Heart right ventricle (tissue), 16 donors: ENCODE data around the gene ZBTB2. TPM values are rescaled to one million over a fixed set of nuclear protein-coding genes. Genes with fewer than 3 reads are reported as not detected.
A peak's percentile ranks its signal among the peaks of the same experiment; 100 is the strongest.

Experiments used
- ATAC-seq, 8 donors: fragments of 200-7000 bp; cut with Tn5 transposase; one replicate each; pipeline ENCODE4 v1.9.1; 2020; ENCODE audit warnings: mild to moderate bottlenecking in 8 of 8, moderate library complexity in 8 of 8, moderate number of reproducible peaks in 1 of 8
- DNase-seq, 2 donors: peaks; one replicate each; pipeline ENCODE4 v3.0.0-alpha.2; 2020
- H3K27ac ChIP-seq, 10 donors: fragments of 200-600 bp; sonication (generic) in 2 of 10; one replicate each; pipeline versions ENCODE4 v1.5.0 to v1.8.0; 2020 to 2022; ENCODE audit warnings: mild to moderate bottlenecking in 3 of 10
- H3K27me3 ChIP-seq, 7 donors: fragments of 200-600 bp; one replicate each; pipeline ENCODE4 v1.8.0; 2021 to 2022; ENCODE audit warnings: mild to moderate bottlenecking in 2 of 7
- H3K36me3 ChIP-seq, 9 donors: fragments of 200-600 bp; sonication (generic) in 1 of 9; one replicate each; pipeline versions ENCODE4 v1.5.0 to v1.8.0; 2020 to 2022; ENCODE audit warnings: mild to moderate bottlenecking in 2 of 9
- H3K4me1 ChIP-seq, 9 donors: fragments of 200-600 bp; sonication (generic) in 1 of 9; one replicate each; pipeline versions ENCODE4 v1.5.0 to v1.8.0; 2020 to 2022; ENCODE audit warnings: mild to moderate bottlenecking in 4 of 9
- H3K4me3 ChIP-seq, 10 donors: fragments of 200-600 bp; sonication (generic) in 2 of 10; one replicate each; pipeline versions ENCODE4 v1.5.0 to v1.8.0; 2020 to 2022; ENCODE audit warnings: mild to moderate bottlenecking in 7 of 10, moderate library complexity in 2 of 10
- H3K9me3 ChIP-seq, 11 donors: fragments of 200-600 bp in 10 of 11; sonication (generic) in 2 of 11; one replicate each; pipeline versions ENCODE4 v1.5.0 to v1.8.0; 2013 to 2022; ENCODE audit warnings: mild to moderate bottlenecking in 2 of 11, control low read depth in 1 of 11, moderate library complexity in 1 of 11
- WGBS, 2 donors: extraction: QIAGEN DNeasy Blood & Tissue Kit; methylation state at CpG; one replicate each; pipeline ENCODE4 v1.1.7; 2013; ENCODE audit warnings: inconsistent platforms in 1 of 2; 5-methylcytosine and 5-hydroxymethylcytosine counted together
- intact Hi-C, 10 donors: fragments of 100-400 bp; cut with DNase I; formaldehyde crosslinking; loops; one replicate each; pipeline versions ENCODE4 v1.11.1 to v1.14.2; 2022
- polyA plus RNA-seq, 2 donors: library from polyadenylated mRNA; stranded (reverse); fragments of 200-250 nt; gene quantifications; one replicate each; pipeline ENCODE4 v1.2.3, GENCODE V29; 2013
- total RNA-seq, 10 donors: library from RNA; stranded (reverse); fragmentation: NEBNext Ultra II Directional in 3 of 10; extraction: Animal tissue kit (Norgen Biotek cat#: 25700) in 3 of 10; gene quantifications; one replicate each; pipeline versions ENCODE4 v1.2.1 to v1.2.4, GENCODE V29; 2021 to 2023
- TF ChIP-seq, protein P1 (sequence below), 9 donors: fragments of 200-600 bp; sonication (generic) in 2 of 9; IDR thresholded peaks; one replicate each; pipeline versions ENCODE4 v1.5.0 to v1.8.0; 2021 to 2022; ENCODE audit warnings: antibody characterized with exemption in 9 of 9, mild to moderate bottlenecking in 5 of 9, moderate library complexity in 1 of 9
- donor health status: Arrhythmogenic right ventricular cardiomyopathy.
- donor health status: ischemic (EF 13 %, LVEDD 7.1; RV severe dilation, severe dysfunction).
- donor health status: healthy with polysubstance abuse.
- donor health status: DM: no; HTN: yes; CAD: no.
- donor health status: DM: no; HTN: no; CAD: no.
- donor health status: ischemic (EF 25% LVEDD 6.9; RV normal size, moderate dysfunction).
- donor health status: ischemic (EF 25% LVEDD 5.7; RV mildly dilated, moderate dysfunction).
- donor health status: healthy.
- donor health status: DM: yes; HTN: yes; CAD: no.
- donor health status: Ischemic cardiomyopathy.
- donor health status: ischemic (EF 35%, LVEDD 5.7; RV mildly dilated, moderate dysfunction).
- donor health status: nonischemic (EF 11% LVEDD 7.7; RV severe dilation, severe dysfunction).
- donor health status: DM: yes; HTN: yes; CAD: no.
- donor health status: PGD.
- donor health status: ischemic (EF 29% LVEDD 5.4; RV normal size, mild dysfunction).
- donor health status: nonischemic (EF 23%, LVEDD 6.1; RV moderate dilation, normal function).

Gene ZBTB2
- total and polyA plus RNA-seq, 12 donors, result 3.4 to 8.3 (median 4.9) TPM

GRCh38 chr6:151412909-151413308, 21.6 kb upstream of the ZBTB2 start:
- no peaks in the 10 kb centered on the region for H3K27me3 ChIP-seq
- no peak overlapping the region for H3K27ac ChIP-seq
- H3K4me1 ChIP-seq, result no peaks in the 10 kb centered on the region
- H3K4me3 ChIP-seq, result no peak overlapping the region
- TF ChIP-seq, protein P1, sequence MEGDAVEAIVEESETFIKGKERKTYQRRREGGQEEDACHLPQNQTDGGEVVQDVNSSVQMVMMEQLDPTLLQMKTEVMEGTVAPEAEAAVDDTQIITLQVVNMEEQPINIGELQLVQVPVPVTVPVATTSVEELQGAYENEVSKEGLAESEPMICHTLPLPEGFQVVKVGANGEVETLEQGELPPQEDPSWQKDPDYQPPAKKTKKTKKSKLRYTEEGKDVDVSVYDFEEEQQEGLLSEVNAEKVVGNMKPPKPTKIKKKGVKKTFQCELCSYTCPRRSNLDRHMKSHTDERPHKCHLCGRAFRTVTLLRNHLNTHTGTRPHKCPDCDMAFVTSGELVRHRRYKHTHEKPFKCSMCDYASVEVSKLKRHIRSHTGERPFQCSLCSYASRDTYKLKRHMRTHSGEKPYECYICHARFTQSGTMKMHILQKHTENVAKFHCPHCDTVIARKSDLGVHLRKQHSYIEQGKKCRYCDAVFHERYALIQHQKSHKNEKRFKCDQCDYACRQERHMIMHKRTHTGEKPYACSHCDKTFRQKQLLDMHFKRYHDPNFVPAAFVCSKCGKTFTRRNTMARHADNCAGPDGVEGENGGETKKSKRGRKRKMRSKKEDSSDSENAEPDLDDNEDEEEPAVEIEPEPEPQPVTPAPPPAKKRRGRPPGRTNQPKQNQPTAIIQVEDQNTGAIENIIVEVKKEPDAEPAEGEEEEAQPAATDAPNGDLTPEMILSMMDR (IDR thresholded peaks at IDR 0.05), result no peak
- ATAC-seq, result no peak
- H3K9me3 ChIP-seq, result no peaks in the 10 kb centered on the region
- intact Hi-C loops, result no loop called here
- H3K36me3 ChIP-seq, result peaks cover 0 to 89% (median 24%) of the 10 kb centered on the region in 9 donors
- 97 to 98% methylated on average over 3 of the region's 3 CpGs for whole genome bisulfite sequencing, 2 donors
- DNase-seq, result no peak

GRCh38 chr6:151409679-151410078, 18.3 kb upstream of the ZBTB2 start:
- Histone ChIP-seq H3K9me3 (no peaks in the 10 kb centered on the region), H3K36me3 (peaks cover 0 to 81% (median 10%) of the 10 kb centered on the region in 9 donors), H3K27me3 (no peaks in the 10 kb centered on the region), H3K27ac (no peak overlapping the region), H3K4me1 (peaks cover 0 to 17% (median 0%) of the 10 kb centered on the region in 9 donors), H3K4me3 (no peak overlapping the region)
- DNase-seq (no peak), ATAC-seq (no peak)
- TF ChIP-seq, protein P1 (IDR thresholded peaks at IDR 0.05), result no peak
- 92 to 93% methylated on average over 7 of the region's 7 CpGs for WGBS, 2 donors
- intact Hi-C loops, result loop anchor here in 4 of 10 donors (5.0 to 10.0 kb wide), 2 partner anchors 65 to 68 kb away; no protein-coding TSS in a partner anchor

GRCh38 chr6:151409260-151409659, 17.9 kb upstream of the ZBTB2 start:
- intact Hi-C loops, result loop anchor here in 4 of 10 donors (5.0 to 10.0 kb wide), 2 partner anchors 66 to 68 kb away; no protein-coding TSS in a partner anchor
- DNase-seq, result no peak
- Histone ChIP-seq H3K27me3 (no peaks in the 10 kb centered on the region), H3K4me3 (no peak overlapping the region), H3K4me1 (peaks cover 0 to 17% (median 0%) of the 10 kb centered on the region in 9 donors), H3K27ac (no peak overlapping the region), H3K9me3 (no peaks in the 10 kb centered on the region), H3K36me3 (peaks cover 0 to 81% (median 9%) of the 10 kb centered on the region in 9 donors)
- TF ChIP-seq, protein P1 (IDR thresholded peaks at IDR 0.05), result no peak
- ATAC-seq, result no peak
- WGBS, 2 donors, result 90 to 95% methylated on average over 2 of the region's 2 CpGs

DNA sequence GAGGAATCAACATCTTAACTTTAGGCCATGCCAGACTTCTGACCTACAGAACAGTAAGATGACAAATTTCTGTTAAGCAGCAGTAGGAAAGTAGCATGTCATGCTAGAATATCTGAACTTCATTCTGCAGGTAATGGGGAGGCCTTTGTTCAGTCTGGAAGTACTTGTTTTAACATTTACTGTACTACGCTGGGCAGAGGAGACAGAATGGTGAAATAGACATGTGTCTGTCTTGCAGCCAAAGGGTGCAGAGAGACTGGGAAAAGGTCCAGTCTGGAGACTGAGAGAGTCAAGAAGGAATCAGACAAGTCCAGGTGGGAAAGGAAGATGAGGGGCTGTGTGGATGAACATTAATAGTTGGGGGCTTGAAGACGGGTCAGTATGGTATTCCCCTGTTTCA, 17.5 kb upstream of the ZBTB2 start:
- intact Hi-C loops, result loop anchor here in 4 of 10 donors (5.0 to 10.0 kb wide), 2 partner anchors 66 to 68 kb away; no protein-coding TSS in a partner anchor
- Histone ChIP-seq H3K9me3 (no peaks in the 10 kb centered on the region), H3K36me3 (peaks cover 0 to 81% (median 5%) of the 10 kb centered on the region in 9 donors), H3K4me1 (peaks cover 0 to 17% (median 0%) of the 10 kb centered on the region in 9 donors), H3K27me3 (no peaks in the 10 kb centered on the region), H3K4me3 (no peak overlapping the region), H3K27ac (no peak overlapping the region)
- ATAC-seq, result peak in 1 of 8 donors; percentile 33
- WGBS, 2 donors, result 84 to 93% methylated on average over 2 of the region's 2 CpGs
- TF ChIP-seq, protein P1 (IDR thresholded peaks at IDR 0.05), result no peak
- DNase-seq, result no peak
